IPS-18a (cell line): Measurements from ENCODE around the gene ATRN.
A peak's percentile ranks its signal among the peaks of the same experiment; 100 is the strongest.

ENCODE experiments used
- H3K27ac ChIP-seq: one replicate; pipeline ENCODE4 v1.5.1; 2013; ENCODE audit warnings: low read length
- H3K27me3 ChIP-seq: one replicate; pipeline ENCODE4 v1.6.1; 2013; ENCODE audit warnings: mild to moderate bottlenecking, low read length; ENCODE audit not compliant: control insufficient read depth, insufficient read depth
- H3K36me3 ChIP-seq: one replicate; pipeline ENCODE4 v1.6.1; 2013; ENCODE audit warnings: low read depth, low read length; ENCODE audit not compliant: control insufficient read depth
- H3K4me1 ChIP-seq: one replicate; pipeline ENCODE4 v1.6.1; 2013; ENCODE audit warnings: low read depth, low read length; ENCODE audit not compliant: control insufficient read depth
- H3K4me3 ChIP-seq: one replicate; pipeline ENCODE4 v1.5.1; 2013; ENCODE audit warnings: low read length
- H3K9ac ChIP-seq: one replicate; pipeline ENCODE4 v1.6.1; 2013; ENCODE audit warnings: mild to moderate bottlenecking, low read length, moderate library complexity
- H3K9me3 ChIP-seq: one replicate; pipeline ENCODE4 v1.6.1; 2013; ENCODE audit warnings: low read depth, low read length; ENCODE audit not compliant: control insufficient read depth

Gene ATRN

GRCh38 chr20:3447321-3447720 lies 23.5 kb upstream of the ATRN start:
- H3K9me3 ChIP-seq, result no peaks in the 10 kb centered on the region
- H3K36me3 ChIP-seq, result no peaks in the 10 kb centered on the region
- no peak overlapping the region for H3K9ac ChIP-seq
- no peaks in the 10 kb centered on the region for H3K27me3 ChIP-seq
- H3K27ac ChIP-seq, result no peak overlapping the region
- H3K4me3 ChIP-seq, result no peak overlapping the region
- no peaks in the 10 kb centered on the region for H3K4me1 ChIP-seq

GRCh38 chr20:3449319-3449718 lies 21.5 kb upstream of the ATRN start:
- no peak overlapping the region for H3K4me3 ChIP-seq
- no peaks in the 10 kb centered on the region for H3K4me1 ChIP-seq
- no peak overlapping the region for H3K27ac ChIP-seq
- no peak overlapping the region for H3K9ac ChIP-seq
- no peaks in the 10 kb centered on the region for H3K27me3 ChIP-seq
- H3K36me3 ChIP-seq, result no peaks in the 10 kb centered on the region
- no peaks in the 10 kb centered on the region for H3K9me3 ChIP-seq

- Histone ChIP-seq H3K4me3 (no peak overlapping the region), H3K4me1 (no peaks in the 10 kb centered on the region), H3K27me3 (no peaks in the 10 kb centered on the region)
Observed at GRCh38 chr20:3452136-3452535, 18.7 kb upstream of the ATRN start.

DNA sequence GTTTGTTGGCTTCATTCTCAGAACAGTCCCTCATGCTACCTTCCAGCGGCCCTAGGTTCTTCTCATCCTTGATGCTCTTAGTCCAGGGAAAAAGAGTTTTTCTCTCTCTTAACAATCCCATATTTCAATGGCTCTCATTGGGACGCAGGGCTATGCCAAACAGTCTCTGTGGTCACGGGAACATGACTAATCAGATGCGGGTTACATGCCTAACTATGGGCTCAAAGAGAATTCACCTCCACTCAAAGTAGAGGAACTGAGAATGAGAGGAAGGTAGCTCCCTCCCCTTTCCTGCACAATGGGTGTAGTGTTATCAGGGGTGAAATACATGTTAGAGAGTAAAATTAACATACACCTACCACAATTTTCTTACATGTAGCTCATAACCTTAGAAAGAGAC lies 18.1 kb upstream of the ATRN start:
- Histone ChIP-seq H3K4me3 (no peak overlapping the region), H3K27ac (no peak overlapping the region), H3K36me3 (no peaks in the 10 kb centered on the region), H3K9ac (no peak overlapping the region), H3K4me1 (no peaks in the 10 kb centered on the region), H3K27me3 (no peaks in the 10 kb centered on the region), H3K9me3 (no peaks in the 10 kb centered on the region)

More at GRCh38 chr20:3452136-3452535, 18.7 kb upstream of the ATRN start:
- Histone ChIP-seq H3K9me3 (no peaks in the 10 kb centered on the region), H3K36me3 (no peaks in the 10 kb centered on the region), H3K27ac (no peak overlapping the region), H3K9ac (no peak overlapping the region)

GRCh38 chr20:3454831-3455230 lies 16.0 kb upstream of the ATRN start:
- Histone ChIP-seq H3K9ac (no peak overlapping the region), H3K4me1 (no peaks in the 10 kb centered on the region), H3K27me3 (no peaks in the 10 kb centered on the region), H3K36me3 (no peaks in the 10 kb centered on the region), H3K9me3 (no peaks in the 10 kb centered on the region), H3K27ac (no peak overlapping the region), H3K4me3 (no peak overlapping the region)

DNA sequence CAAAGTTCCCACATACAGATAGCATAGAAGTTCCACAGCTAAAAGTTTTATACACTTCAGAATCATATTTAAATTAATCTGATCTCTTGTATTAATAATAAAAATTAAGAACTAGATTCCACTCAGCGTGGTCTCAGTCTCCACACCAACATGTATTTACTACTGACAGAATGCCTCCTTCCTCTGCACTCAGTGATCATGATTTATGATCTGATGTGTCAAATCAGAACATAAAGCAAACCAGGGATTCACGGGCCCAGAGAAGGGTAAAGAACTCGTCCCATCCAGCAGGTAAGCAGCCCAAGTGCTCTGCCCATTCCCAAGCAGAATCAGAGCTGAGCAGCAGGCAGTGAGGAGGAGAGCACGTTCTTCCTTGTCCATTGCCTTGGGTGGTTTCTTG lies 14.2 kb upstream of the ATRN start:
- Histone ChIP-seq H3K27ac (no peak overlapping the region), H3K9ac (no peak overlapping the region), H3K36me3 (no peaks in the 10 kb centered on the region), H3K4me1 (peaks cover 7% of the 10 kb centered on the region), H3K27me3 (no peaks in the 10 kb centered on the region), H3K4me3 (no peak overlapping the region), H3K9me3 (no peaks in the 10 kb centered on the region)

- no peaks in the 10 kb centered on the region for H3K9me3 ChIP-seq
- no peak overlapping the region for H3K9ac ChIP-seq
- no peaks in the 10 kb centered on the region for H3K27me3 ChIP-seq
- no peaks in the 10 kb centered on the region for H3K36me3 ChIP-seq
- no peak overlapping the region for H3K27ac ChIP-seq
- no peak overlapping the region for H3K4me3 ChIP-seq
- peaks cover 8% of the 10 kb centered on the region for H3K4me1 ChIP-seq
Observed at GRCh38 chr20:3459881-3460307, 10.9 kb upstream of the ATRN start.

DNA sequence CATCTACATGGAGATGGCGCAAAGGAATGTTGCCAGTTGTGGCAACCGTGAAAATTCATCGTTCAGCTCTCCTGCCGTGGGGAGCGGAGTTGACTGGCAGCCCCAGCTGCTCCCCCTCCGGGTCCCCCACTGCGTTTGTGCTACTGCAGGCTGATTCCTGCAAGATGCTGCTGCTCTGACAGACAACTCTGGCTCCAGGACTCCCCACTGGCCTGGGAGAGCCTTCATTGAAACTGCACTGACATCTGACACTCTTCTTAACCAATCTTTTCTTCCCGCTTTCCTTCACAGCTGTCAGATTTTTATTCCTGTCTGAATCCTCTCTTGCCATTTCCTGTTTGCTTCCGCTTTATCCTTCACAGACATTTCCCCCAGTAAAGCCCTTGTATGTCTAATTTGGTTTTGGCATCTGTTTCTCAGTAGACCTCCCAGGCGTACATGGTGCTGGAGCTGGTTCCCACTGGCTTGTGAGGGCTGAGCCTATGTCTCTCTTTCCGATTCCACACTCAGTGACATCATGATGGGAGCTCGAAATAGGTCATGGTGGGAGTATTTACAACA lies 9.5 kb upstream of the ATRN start:
- Histone ChIP-seq H3K9ac (no peak overlapping the region), H3K4me3 (no peak overlapping the region), H3K36me3 (no peaks in the 10 kb centered on the region), H3K27ac (no peak overlapping the region), H3K4me1 (peaks cover 8% of the 10 kb centered on the region), H3K27me3 (peaks cover 13% of the 10 kb centered on the region), H3K9me3 (no peaks in the 10 kb centered on the region)

DNA sequence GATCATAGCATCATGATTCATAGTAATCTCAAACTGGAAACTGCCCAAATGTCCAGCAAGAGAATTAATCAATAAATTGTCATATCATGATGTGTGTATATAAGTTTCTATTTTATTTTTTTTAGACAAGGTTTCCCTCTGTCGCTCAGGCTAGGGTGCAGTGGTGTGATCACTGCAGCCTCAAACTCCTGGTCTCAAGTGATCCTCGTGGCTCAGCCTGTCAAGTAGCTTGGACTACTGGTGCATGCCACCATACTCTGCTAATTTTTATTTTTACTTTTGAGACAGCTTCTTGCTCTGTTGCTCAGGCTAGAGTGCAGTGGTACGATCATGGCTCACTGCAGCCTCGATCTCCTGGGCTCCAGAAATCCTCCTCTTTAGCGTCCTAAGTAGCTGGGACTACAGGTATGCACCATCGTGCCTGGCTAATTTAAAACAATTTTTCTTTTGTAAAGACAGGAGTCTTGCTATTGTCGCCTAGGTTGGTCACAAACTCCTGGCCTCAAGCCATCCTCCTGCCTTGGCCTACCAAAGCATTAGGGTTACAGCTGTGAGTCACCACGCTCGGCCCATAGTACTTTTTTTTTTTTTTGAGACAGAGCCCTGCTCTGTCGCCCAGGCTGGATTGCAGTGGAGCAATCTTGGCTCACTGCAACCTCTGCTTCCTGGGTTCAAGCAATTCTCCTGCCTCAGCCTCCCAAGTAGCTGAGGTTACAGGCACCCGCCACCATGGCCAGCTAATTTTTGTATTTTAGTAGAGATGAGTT lies 8.7 kb upstream of the ATRN start:
- Histone ChIP-seq H3K9ac (no peak overlapping the region), H3K4me1 (peaks cover 8% of the 10 kb centered on the region), H3K36me3 (no peaks in the 10 kb centered on the region), H3K4me3 (no peak overlapping the region), H3K27me3 (peaks cover 21% of the 10 kb centered on the region), H3K27ac (no peak overlapping the region), H3K9me3 (no peaks in the 10 kb centered on the region)

- Histone ChIP-seq H3K27ac (no peak overlapping the region), H3K9ac (no peak overlapping the region), H3K27me3 (peaks cover 27% of the 10 kb centered on the region), H3K4me3 (no peak overlapping the region), H3K9me3 (no peaks in the 10 kb centered on the region), H3K4me1 (peaks cover 8% of the 10 kb centered on the region), H3K36me3 (no peaks in the 10 kb centered on the region)
Observed at GRCh38 chr20:3464166-3464565, 6.7 kb upstream of the ATRN start.

- H3K27me3 ChIP-seq, result peaks cover 39% of the 10 kb centered on the region
- no peak overlapping the region for H3K4me3 ChIP-seq
- H3K27ac ChIP-seq, result no peak overlapping the region
- peaks cover 8% of the 10 kb centered on the region for H3K4me1 ChIP-seq
- no peaks in the 10 kb centered on the region for H3K9me3 ChIP-seq
- no peak overlapping the region for H3K9ac ChIP-seq
- no peaks in the 10 kb centered on the region for H3K36me3 ChIP-seq
Observed at GRCh38 chr20:3465301-3465700, 5.5 kb upstream of the ATRN start.

DNA sequence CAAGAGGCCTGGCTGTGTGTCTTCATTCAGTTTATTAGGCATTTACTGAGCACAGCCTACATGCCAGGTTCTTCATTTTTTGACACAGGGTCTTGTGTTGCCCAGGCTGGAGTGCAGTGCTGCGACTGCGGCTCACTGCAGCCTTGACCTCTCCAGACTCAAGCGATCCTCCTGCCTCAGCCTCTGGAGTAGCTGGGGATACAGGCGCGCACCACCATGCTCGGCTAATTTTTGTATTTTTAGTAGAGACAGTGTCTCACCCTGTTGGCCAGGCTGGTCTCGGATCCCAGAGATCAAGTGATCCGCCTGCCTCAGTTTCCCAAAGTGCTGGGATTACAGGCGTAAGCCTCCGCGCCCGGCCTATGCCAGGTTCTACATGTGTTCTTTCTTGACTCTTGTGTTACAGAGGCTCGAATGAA lies 601 bp upstream of the ATRN start:
- H3K9me3 ChIP-seq, result no peaks in the 10 kb centered on the region
- H3K4me1 ChIP-seq, result no peaks in the 10 kb centered on the region
- peaks cover 56% of the 10 kb centered on the region for H3K27me3 ChIP-seq
- peak overlapping the region; percentile 69 for H3K4me3 ChIP-seq
- H3K9ac ChIP-seq, result peak overlapping the region; percentile 59
- H3K36me3 ChIP-seq, result no peaks in the 10 kb centered on the region
- no peak overlapping the region for H3K27ac ChIP-seq
